ENCODE results near the gene TMEM72. TPM values are rescaled to one million over a fixed set of nuclear protein-coding genes. Genes with fewer than 3 reads are reported as not detected.

The TMEM72 gene
- total RNA-seq, 4 donors from 2014 or later = 0.35 TPM; not detected in 3

DNA sequence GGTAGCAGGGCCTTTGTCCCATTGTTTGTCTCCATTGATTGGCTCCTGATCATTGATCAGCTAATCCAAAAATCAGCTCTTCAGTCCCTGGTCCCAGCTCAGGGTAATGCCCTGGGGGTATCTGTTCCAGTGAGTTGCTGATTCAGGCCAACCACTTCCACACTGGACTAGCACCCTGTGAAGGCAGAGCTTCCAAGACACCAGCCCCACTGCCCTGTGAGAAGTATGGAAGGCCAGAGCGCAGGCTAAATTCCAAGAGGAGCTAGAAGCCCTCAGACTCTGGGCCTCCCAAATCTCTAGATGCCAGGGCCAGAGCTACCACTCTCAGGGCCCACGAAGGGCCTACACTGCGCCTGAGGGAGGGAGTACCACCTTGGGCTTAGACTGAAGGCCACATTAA lies 10.4 kb downstream of the TMEM72 start:
- Histone ChIP-seq H3K27ac (no peak overlapping the region), H3K36me3 (no peaks in the 10 kb centered on the region), H3K4me1 (no peaks in the 10 kb centered on the region), H3K9me3 (no peaks in the 10 kb centered on the region), H3K4me3 (no peak overlapping the region), H3K27me3 (no peaks in the 10 kb centered on the region)
- no CpG with 5 or more reads among the region's 3 CpGs for WGBS, 2 donors (ENCODE audit: low coverage in 1 of 2)
- no peak for ATAC-seq
- TF ChIP-seq POLR2A (IDR thresholded peaks at IDR 0.05) = no peak
- TF ChIP-seq EP300 (IDR thresholded peaks at IDR 0.05) = no peak
- TF ChIP-seq, protein P1, sequence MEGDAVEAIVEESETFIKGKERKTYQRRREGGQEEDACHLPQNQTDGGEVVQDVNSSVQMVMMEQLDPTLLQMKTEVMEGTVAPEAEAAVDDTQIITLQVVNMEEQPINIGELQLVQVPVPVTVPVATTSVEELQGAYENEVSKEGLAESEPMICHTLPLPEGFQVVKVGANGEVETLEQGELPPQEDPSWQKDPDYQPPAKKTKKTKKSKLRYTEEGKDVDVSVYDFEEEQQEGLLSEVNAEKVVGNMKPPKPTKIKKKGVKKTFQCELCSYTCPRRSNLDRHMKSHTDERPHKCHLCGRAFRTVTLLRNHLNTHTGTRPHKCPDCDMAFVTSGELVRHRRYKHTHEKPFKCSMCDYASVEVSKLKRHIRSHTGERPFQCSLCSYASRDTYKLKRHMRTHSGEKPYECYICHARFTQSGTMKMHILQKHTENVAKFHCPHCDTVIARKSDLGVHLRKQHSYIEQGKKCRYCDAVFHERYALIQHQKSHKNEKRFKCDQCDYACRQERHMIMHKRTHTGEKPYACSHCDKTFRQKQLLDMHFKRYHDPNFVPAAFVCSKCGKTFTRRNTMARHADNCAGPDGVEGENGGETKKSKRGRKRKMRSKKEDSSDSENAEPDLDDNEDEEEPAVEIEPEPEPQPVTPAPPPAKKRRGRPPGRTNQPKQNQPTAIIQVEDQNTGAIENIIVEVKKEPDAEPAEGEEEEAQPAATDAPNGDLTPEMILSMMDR (IDR thresholded peaks at IDR 0.05) = no peak
- no peak for TF ChIP-seq POLR2AphosphoS5 (IDR thresholded peaks at IDR 0.05)

DNA sequence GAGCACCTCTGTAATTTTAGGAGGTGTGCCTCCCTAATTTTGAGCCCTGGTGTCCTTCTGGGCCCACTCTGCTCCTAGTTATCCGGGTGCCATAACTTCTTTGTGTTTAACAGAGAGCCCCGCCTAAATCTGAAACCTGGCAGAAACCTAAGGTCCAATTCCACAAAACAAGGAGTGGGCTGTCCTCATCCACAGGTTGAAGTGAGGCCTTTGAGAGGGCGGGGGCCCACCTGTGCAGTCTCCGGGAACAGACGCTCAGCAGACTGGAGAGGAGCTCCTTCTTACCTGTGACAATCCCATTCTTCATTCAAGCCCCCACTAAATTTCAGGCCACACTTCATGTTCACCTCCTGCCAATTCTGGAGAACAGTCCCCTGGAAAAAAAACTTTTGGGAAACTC lies 10.9 kb downstream of the TMEM72 start:
- H3K4me3 ChIP-seq = no peak overlapping the region
- WGBS, 2 donors (ENCODE audit: low coverage in 1 of 2) = 100% methylated on average over 2 of the region's 5 CpGs; no CpG with 5 or more reads in 1 of the 2 donors
- no peak overlapping the region for H3K27ac ChIP-seq
- no peaks in the 10 kb centered on the region for H3K9me3 ChIP-seq
- no peak for TF ChIP-seq POLR2A (IDR thresholded peaks at IDR 0.05)
- TF ChIP-seq EP300 (IDR thresholded peaks at IDR 0.05) = no peak
- TF ChIP-seq POLR2AphosphoS5 (IDR thresholded peaks at IDR 0.05) = no peak
- TF ChIP-seq, protein P1 (IDR thresholded peaks at IDR 0.05) = no peak
- H3K4me1 ChIP-seq = peaks cover 0 to 5% (median 0%) of the 10 kb centered on the region in 3 donors
- no peak for ATAC-seq
- no peaks in the 10 kb centered on the region for H3K27me3 ChIP-seq
- H3K36me3 ChIP-seq = no peaks in the 10 kb centered on the region

DNA sequence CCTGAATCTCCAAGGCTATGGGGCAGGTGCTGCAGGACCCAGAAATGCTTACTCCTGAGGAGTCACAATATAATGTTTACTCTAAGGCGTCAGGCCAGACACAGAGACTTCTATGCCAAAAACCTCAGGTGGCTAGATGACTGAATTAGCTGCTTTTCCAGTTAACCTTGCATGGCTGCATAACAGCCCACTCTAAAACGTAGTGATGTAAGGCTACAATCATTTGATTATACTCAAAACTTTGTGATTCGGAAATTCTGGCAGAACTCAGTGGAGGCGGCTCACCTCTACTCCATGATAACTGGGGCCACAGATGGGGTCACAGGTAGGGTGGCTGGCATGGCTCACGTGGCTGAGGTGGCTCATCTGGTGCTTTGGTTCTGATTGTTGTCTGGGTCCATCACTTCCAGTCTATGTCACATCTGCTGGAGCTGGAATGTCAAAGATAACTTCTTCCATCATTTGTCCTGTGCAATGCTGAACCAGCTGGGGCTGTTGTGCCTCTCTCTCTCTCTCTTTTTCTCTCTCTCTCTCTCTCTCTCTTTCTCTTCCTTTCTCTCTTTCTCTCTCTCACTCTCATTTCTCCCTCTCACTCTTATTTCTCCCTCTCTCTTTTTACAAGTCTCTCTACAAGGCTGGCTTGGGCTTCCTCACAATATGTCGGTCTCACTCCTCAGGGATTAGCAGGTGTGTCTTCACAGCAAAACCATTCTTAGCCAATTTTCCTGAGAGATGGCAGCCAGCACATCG lies 11.8 kb downstream of the TMEM72 start:
- WGBS, 2 donors (ENCODE audit: low coverage in 1 of 2) = 92% methylated on average over 7 of the region's 7 CpGs; no CpG with 5 or more reads in 1 of the 2 donors
- no peak for ATAC-seq
- no peak overlapping the region for H3K27ac ChIP-seq
- H3K4me1 ChIP-seq = peaks cover 0 to 5% (median 0%) of the 10 kb centered on the region in 3 donors
- H3K4me3 ChIP-seq = no peak overlapping the region
- H3K9me3 ChIP-seq = no peaks in the 10 kb centered on the region
- H3K36me3 ChIP-seq = no peaks in the 10 kb centered on the region
- TF ChIP-seq EP300 (IDR thresholded peaks at IDR 0.05) (no peak), POLR2A (IDR thresholded peaks at IDR 0.05) (no peak), POLR2AphosphoS5 (IDR thresholded peaks at IDR 0.05) (no peak)
- TF ChIP-seq, protein P1 (IDR thresholded peaks at IDR 0.05) = no peak
- no peaks in the 10 kb centered on the region for H3K27me3 ChIP-seq

DNA sequence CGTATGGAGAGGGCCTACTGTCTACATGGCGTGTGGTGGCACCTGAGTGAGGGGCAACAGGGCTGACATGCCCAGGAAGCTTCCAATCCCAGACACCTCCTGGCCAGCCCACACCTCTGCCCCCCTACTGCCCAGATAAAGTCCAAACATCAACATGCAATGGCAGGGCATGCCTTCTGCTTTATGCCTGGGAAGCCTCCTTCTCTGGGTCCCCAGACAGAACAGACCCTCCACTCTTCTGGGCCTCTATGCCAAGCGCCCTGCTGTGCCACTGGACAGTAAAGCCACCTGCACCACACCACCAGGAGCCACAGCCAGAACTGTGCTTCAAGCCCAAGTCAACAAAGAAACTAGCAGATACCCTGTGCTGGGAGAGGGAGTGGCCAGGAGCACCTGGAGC lies 12.5 kb downstream of the TMEM72 start:
- H3K36me3 ChIP-seq = no peaks in the 10 kb centered on the region
- no peak overlapping the region for H3K27ac ChIP-seq
- H3K9me3 ChIP-seq = no peaks in the 10 kb centered on the region
- 92% methylated on average over 2 of the region's 3 CpGs; no CpG with 5 or more reads in 1 of the 2 donors for WGBS, 2 donors (ENCODE audit: low coverage in 1 of 2)
- TF ChIP-seq, protein P1 (IDR thresholded peaks at IDR 0.05) = no peak
- TF ChIP-seq EP300 (IDR thresholded peaks at IDR 0.05) (no peak), POLR2A (IDR thresholded peaks at IDR 0.05) (no peak), POLR2AphosphoS5 (IDR thresholded peaks at IDR 0.05) (no peak)
- H3K4me3 ChIP-seq = no peak overlapping the region
- peaks cover 0 to 5% (median 0%) of the 10 kb centered on the region in 3 donors for H3K4me1 ChIP-seq
- no peak for ATAC-seq
- H3K27me3 ChIP-seq = no peaks in the 10 kb centered on the region
